ENCODE data around the gene LRIG1. TPM values are rescaled to one million over a fixed set of nuclear protein-coding genes. Genes with fewer than 3 reads are reported as not detected.

LRIG1 gene
- total and polyA plus RNA-seq, 2 of the 8 experiments (the other 6 are each of a cell fraction or from before 2014, with no cell fraction given), result 78.1 to 88.7 TPM

GRCh38 chr3:66398228-66399025 is 102.4 kb downstream of the LRIG1 start:
- H3K4me1 ChIP-seq (replicated peaks in 1 of 4; ENCODE audit: control insufficient read depth in 3 of 4, insufficient read depth in 4 of 4, low read length in 3 of 4), result peaks cover 0 to 11% (median 5%) of the 10 kb centered on the region in 4 experiments; a peak in 5 of 7 replicates
- H3K18ac ChIP-seq (ENCODE audit: extremely low read depth, low read length), result no peak overlapping the region
- no peak overlapping the region for H3K14ac ChIP-seq (ENCODE audit: insufficient read length)
- H3K27me3 ChIP-seq (replicated peaks in 1 of 4; ENCODE audit: control insufficient read depth in 3 of 4, extremely low read depth in 1 of 4, insufficient read depth in 3 of 4, low read length in 3 of 4), result no peaks in the 10 kb centered on the region
- no peak overlapping the region for H2BK5ac ChIP-seq (ENCODE audit: low read depth, low read length)
- H4K5ac ChIP-seq (ENCODE audit: insufficient read length, low read depth, low read length), result no peak overlapping the region
- H2AK5ac ChIP-seq (ENCODE audit: low read depth, low read length), result no peak overlapping the region
- H3K79me2 ChIP-seq (ENCODE audit: control insufficient read depth in 1 of 2, insufficient read depth in 2 of 2, low read length in 2 of 2), result peaks cover 0 to 42% of the 10 kb centered on the region in 2 experiments; a peak in 2 of 4 replicates
- POLR2A ChIA-PET (ENCODE audit: partially characterized antibody), result no interaction called here
- H2BK12ac ChIP-seq (ENCODE audit: low read depth, low read length), result no peak overlapping the region
- CTCF ChIA-PET (ENCODE audit: partially characterized antibody), result interaction anchor here (0.7 to 3.4 kb wide), 4 partner anchors 9 to 424 kb away, joined by 3 to 22 read pairs (median 10); no protein-coding TSS in a partner anchor
- H3K4me2 ChIP-seq (ENCODE audit: insufficient read depth in 1 of 2, low read depth in 2 of 2, low read length in 2 of 2), result no peak overlapping the region
- H3K4ac ChIP-seq (replicated peaks; ENCODE audit: insufficient read length, low read depth, low read length), result no peak overlapping the region
- H3K4me3 ChIP-seq (ENCODE audit: extremely low read depth in 1 of 4, insufficient read depth in 2 of 4, low read depth in 3 of 4, low read length in 4 of 4), result no peak overlapping the region
- H4K20me1 ChIP-seq (replicated peaks in 1 of 2; ENCODE audit: control insufficient read depth in 1 of 2, insufficient read depth in 2 of 2, low read length in 2 of 2), result peaks cover 17 to 20% of the 10 kb centered on the region in 2 experiments
- no peak overlapping the region for H2AFZ ChIP-seq (ENCODE audit: low read length)
- no peak overlapping the region for H3K9ac ChIP-seq (replicated peaks in 1 of 4; ENCODE audit: extremely low read depth in 1 of 4, low read depth in 3 of 4, low read length in 3 of 4)
- H2BK120ac ChIP-seq (replicated peaks; ENCODE audit: low read depth, low read length), result no peak overlapping the region
- H4K8ac ChIP-seq (ENCODE audit: extremely low read depth, insufficient read depth, low read length), result no peak overlapping the region
- no peak overlapping the region for H3K23ac ChIP-seq (ENCODE audit: insufficient read length)
- peaks cover 2% of the 10 kb centered on the region for H3K79me1 ChIP-seq (ENCODE audit: low read depth, low read length)
- WGBS, 2 experiments (ENCODE audit: extremely low coverage in 1 of 2, insufficient coverage in 1 of 2, insufficient read length in 1 of 2, insufficient replicate concordance in 2 of 2, low coverage in 1 of 2, low lambda C conversion rate in 2 of 2, missing lambda C conversion rate in 1 of 2), result 95% methylated on average over 9 of the region's 9 CpGs; no CpG with 5 or more reads in 1 of the 2 experiments
- peaks cover 41 to 85% (median 62%) of the 10 kb centered on the region in 4 experiments for H3K36me3 ChIP-seq (ENCODE audit: control insufficient read depth in 2 of 4, insufficient read depth in 4 of 4, low read length in 3 of 4)
- H2BK15ac ChIP-seq (ENCODE audit: low read length), result no peak overlapping the region
- DNase-seq (ENCODE audit: low read depth in 1 of 2, low spot score in 2 of 2) (no peak), FAIRE-seq (no peak)
- no peak overlapping the region for H3K56ac ChIP-seq (replicated peaks; ENCODE audit: insufficient read length, low read depth, low read length)
- H2BK20ac ChIP-seq (ENCODE audit: low read length), result no peak overlapping the region
- no peak overlapping the region for H3K27ac ChIP-seq (ENCODE audit: low read depth, low read length)
- H3K23me2 ChIP-seq (ENCODE audit: low read depth, low read length), result no peaks in the 10 kb centered on the region
- no peaks in the 10 kb centered on the region for H3K9me3 ChIP-seq (ENCODE audit: insufficient read depth in 2 of 2, low read depth in 1 of 2, low read length in 1 of 2)
- no peak overlapping the region for H4K91ac ChIP-seq (replicated peaks; ENCODE audit: insufficient read length, low read length)
- TF ChIP-seq EZH2 (IDR thresholded peaks at IDR 0.05; ENCODE audit: low read depth, low read length, severe bottlenecking), result no peak
- TF ChIP-seq SP1 (IDR thresholded peaks at IDR 0.05; ENCODE audit: low read depth, low read length), result no peak
- no peak for TF ChIP-seq RFX5 (IDR thresholded peaks at IDR 0.05; ENCODE audit: borderline replicate concordance, low read depth, low read length)
- TF ChIP-seq KDM1A (IDR thresholded peaks at IDR 0.05; ENCODE audit: borderline replicate concordance, low read length), result no peak
- no peak for TF ChIP-seq ASH2L (IDR thresholded peaks at IDR 0.05; ENCODE audit: low read length)
- TF ChIP-seq JUND (IDR thresholded peaks at IDR 0.05; ENCODE audit: low read length), result no peak
- no peak for TF ChIP-seq ATF2 (IDR thresholded peaks at IDR 0.05; ENCODE audit: low read length)
- no peak for TF ChIP-seq MAX (IDR thresholded peaks at IDR 0.05)
- no peak for TF ChIP-seq CBX8 (IDR thresholded peaks at IDR 0.05; ENCODE audit: borderline replicate concordance, low read depth, low read length)
- no peak for TF ChIP-seq KDM4A (IDR thresholded peaks at IDR 0.05; ENCODE audit: low read depth, low read length, severe bottlenecking)
